ENCODE measurements around the gene ABCB7.
"Not testable (repeated sequence)": the region's sequence is repeated elsewhere in the genome, so short reads cannot be mapped to it uniquely, and the experiment has no call there.

Gene ABCB7

DNA sequence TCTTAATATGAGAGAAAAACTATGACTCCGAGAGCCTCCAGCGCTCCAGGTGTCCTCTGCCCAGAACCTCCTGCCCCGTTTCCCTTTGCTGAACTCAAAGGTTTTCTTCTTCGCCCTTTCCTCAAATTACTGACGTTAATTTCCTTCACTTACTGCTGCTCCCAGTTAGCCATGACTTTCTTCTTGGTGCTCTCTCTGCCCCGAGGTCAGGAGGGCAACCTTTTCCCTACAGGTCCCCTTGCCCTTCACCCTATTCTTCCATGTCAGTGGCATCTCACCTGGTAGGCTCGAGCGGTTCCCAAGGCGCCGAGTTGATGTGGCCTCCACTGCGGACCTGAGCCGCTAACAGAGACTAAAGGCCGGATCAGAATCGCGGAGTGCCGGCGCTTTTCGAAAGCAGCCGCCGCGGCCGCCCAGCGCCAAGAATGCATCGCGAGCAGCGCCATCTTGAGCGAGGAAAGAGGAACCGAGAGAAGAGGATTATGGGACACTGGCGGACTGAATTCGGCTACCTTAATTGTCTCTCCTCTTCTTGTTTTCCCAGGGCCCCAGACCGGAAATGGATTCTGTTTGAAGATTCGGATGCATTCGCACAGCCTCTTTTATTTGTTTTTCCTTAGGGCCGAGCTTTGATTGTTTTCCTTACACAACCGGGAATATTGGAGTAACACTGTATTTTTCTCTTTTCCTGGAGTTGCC is at the start of gene ABCB7:
Gene ABCB7 (minus strand): TSS at position 457 of the 699 bp plus-strand sequence. CDS start 11 bp downstream, at position 446.
- peak; percentile 85 for DNase-seq

DNA sequence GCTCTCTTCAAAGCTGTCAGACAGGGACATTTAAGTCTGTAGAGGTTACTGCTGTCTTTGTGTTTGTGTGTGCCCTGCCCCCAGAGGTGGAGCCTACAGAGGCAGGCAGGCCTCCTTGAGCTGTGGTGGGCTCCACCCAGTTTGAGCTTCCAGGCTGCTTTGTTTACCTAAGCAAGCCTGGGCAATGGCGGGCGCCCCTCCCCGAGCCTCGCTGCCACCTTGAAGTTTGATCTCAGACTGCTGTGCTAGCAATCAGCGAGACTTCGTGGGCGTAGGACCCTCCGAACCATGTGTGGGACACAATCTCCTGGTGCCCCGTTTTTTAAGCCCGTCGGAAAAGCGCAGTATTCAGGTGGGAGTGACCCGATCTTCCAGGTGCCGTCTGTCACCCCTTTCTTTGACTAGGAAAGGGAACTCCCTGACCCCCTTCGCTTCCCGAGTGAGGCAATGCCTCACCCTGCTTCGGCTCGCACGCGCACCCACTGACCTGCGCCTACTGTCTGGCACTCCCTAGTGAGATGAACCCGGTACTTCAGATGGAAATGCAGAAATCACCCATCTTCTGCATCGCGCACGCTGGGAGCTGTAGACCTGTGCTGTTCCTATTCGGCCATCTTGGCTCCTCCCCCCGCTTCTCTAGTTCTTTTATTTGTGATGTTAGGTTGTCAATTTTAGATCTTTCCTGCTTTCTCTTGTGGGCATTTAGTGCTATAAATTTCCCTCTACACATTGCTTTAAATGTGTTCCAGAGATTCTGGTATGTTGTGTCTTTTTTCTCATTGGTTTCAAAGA is 32.5 kb upstream of the ABCB7 start:
- DNase-seq: not testable (repeated sequence)

DNA sequence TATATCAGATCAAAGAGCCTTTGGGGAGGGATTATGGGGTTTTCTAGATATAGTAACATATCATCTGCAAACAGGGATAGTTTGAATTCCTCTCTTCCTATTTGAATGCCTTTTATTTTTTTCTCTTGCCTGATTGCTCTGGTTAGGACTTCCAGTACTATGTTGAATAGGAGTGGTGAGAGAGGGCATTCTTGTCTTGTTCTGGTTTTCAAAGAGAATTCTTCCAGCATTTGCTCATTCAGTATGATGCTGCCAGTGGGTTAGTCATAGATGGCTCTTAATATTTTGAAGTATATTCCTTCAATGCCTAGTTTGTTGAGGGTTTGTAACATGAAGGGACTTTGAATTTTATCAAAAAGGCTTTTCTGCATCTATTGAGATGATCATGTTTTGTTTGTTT is 25.6 kb upstream of the ABCB7 start:
- DNase-seq: no peak

DNA sequence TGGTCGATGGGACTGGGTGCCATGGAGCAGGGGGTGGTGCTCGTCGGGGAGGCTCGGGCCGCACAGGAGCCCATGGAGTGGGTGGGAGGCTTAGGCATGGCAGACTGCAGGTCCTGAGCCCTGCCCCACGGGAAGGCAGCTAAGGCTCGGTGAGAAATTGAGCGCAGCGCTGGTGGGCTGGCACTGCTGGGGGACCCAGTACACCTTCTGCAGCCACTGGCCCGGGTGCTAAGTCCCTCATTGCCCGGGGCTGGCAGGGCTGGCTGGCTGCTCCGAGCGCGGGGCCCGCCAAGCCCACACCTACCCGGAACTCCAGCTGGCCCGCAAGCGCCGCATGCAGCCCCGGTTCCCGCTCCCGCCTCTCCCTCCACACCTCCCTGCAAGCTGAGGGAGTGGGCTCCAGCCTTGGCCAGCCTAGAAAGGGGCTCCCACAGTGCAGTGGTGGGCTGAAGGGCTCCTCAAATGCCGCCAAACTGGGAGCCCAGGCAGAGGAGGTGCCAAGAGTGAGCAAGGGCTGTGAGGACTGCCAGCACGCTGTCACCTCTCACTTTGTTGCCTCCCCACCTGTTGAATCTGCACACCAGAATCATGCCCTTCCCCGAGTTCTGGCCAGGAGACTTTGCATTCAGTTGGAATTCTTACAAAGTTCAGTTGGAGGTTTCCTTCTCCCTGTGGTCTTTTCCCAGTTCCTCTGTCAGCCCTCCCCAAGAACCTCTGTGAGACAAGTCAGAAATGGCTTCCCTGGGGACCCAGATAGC is 23.6 kb upstream of the ABCB7 start:
- not testable (repeated sequence) for DNase-seq

DNA sequence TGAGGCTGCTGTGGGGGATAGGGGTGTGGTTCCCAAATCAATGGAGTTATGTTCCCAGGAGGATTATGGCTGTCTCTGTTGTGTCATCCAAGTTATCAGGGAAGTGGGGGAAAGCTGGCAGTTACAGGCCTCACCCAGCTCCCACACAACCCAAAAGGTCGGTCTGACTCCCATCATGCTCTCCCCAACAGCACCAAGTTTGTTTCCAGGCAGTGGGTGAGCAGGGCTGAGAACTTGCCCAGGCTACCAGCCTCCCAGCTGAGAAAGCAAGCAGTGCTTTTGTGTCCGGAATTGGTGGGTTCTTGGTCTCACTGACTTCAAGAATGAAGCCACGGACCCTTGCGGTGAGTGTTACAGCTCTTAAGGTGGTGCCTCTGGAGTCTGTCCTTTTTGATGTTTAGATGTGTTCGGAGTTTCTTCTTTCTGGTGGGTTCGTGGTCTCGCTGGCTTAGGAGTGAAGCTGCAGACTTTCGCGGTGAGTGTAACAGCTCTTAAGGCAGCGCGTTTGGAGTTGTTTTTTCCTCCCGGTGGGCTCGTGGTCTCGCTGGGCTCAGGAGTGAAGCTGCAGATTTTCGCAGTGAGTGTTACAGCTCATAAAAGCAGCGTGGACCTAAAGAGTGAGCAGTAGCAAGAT is 16.3 kb upstream of the ABCB7 start:
- not testable (repeated sequence) for DNase-seq

DNA sequence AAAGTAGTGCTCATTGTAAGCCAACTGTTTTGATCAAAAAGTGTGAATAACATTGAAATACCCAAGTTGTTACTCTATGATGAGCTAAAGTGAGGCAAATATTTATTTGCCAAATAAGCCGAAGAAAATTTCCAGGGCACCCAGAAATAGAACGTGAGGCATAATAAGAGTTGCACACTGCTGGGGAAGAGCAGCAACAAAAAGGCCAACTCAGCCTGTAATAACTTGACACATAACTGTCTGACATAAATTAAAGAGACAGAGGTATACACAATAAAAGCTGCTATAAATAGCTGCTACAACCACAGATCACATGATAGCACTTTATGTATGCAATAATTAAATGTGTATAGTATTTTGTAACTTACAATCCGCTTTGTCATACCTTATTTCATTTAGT is 2.0 kb upstream of the ABCB7 start:
- no peak for DNase-seq

DNA sequence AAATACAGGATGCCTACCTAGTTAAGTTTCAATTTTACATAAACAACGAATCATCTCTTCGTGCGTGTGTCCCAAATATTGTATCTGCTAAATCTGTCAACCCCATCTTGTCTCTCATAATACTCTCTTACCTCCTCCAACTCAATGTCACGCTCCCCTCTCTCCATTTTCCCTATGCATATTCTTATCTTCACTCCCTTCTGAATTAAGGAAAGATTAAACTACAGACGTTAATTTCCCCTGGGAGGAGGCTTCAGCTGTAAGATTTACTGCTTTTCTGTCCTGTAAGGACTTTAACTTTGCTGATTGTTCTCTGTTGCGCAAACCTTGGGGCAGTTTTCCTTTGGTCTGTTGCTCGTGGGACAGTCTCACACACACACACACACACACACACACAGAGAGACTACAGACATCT is 455 bp upstream of the ABCB7 start:
- peak; percentile 34 for DNase-seq

DNA sequence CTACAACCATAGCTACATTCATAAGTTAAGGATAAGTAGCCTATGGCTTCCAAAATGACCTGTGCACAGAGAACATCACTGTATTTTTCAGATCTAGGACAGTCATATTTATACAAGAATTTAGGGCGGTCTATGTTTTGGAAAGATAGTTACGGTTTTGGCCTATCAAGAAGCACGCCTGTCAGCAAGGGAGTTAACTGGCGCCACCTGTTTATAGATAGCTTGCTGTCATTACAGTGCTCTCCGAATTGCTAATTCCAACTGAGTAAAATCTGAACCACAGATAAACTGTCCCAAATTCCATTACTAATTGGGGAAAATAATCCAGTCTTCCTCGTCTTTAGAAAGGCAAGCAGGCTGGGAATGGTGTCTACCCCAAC is 646 bp downstream of the ABCB7 start:
- DNase-seq: peak; percentile 79

DNA sequence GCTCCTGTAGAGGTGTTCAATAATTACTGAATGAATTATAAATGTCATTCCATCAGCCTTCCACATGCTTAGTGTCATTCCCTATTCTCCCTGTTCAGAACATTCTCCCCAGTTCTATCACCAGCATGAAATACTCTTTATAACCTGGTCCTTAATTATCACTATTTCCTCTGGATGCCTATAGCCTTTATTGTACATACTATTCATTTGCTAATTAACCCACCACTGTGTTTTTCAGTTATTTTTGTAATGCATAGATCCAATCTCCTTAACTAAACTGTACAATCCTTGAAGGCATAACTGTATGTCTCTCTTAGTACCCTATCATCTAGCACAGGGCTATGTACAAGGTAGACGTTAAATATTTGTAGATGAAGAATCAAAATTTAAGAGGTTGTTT is 1.2 kb downstream of the ABCB7 start:
- DNase-seq: no peak

DNA sequence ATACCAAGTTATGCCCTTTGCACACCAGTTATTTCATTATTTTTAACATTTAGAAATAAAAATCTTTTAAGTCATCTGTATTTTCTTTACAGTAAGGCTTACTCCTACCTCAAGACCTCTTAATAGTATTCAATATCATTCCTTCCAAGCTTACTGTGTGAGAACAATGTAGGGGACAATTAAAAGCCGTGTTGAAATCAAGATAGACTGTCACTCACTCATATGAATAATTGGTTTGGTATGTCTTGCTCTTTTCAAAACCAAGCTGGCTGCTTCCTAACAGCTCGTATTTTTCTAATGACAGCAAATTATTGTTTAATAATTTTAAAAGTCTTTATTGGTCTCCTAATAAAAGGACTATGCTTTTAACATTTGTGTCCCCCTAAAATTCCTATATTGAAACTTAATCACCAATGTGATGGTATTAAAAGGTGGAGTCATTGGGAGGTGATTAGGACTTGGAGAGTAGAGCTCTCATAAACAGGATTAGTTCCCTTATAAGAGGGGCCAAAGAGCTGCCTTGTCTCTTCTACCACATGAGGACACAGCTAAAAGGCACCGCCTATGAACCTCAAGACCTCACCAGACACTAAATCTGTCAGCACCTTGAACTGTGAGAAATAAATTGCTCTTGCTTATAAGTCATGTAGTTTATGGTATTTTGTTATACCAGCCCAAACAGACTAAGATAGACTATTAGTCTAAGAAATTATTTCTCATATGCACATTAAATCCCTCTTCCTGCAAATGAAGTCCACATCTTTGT is 4.1 kb downstream of the ABCB7 start:
- peak; percentile 6 for DNase-seq

DNA sequence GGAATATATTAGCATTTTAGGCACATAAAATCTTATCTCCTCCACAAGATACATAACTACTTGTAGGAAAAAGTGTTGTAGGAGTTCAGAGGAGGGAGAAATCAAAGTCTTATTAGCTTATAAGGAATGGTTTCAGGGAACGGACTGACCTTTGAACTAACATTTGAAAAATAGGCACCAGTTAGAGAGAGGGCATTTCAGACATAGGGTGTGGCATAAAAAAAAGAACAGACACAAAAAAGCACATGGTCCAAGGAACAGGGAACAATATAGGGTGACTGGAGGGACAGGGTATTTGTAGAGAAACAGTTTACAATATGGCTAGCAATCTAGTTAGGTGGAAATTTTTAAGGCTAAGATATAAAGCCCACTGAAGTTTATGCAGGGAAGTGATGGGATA is 6.4 kb downstream of the ABCB7 start:
- no peak for DNase-seq

DNA sequence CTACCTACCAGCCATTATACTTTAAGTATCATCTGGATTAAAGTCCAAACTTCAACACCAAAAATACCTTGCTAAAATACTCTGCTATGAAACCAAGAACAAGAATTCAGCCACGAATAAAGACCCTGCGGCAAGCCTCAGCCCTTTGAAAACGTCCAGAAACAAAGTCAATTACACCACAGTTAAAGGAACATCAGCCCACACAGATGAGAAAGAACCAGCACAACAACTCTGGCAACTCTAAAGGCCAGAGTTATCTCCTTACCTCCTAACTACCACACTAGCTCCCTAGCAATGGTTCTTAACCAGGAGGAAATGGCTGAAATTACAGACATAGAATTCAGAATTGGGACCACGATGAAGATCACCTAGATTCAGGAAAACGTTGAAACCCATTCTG is 23.4 kb downstream of the ABCB7 start:
- no peak for DNase-seq

DNA sequence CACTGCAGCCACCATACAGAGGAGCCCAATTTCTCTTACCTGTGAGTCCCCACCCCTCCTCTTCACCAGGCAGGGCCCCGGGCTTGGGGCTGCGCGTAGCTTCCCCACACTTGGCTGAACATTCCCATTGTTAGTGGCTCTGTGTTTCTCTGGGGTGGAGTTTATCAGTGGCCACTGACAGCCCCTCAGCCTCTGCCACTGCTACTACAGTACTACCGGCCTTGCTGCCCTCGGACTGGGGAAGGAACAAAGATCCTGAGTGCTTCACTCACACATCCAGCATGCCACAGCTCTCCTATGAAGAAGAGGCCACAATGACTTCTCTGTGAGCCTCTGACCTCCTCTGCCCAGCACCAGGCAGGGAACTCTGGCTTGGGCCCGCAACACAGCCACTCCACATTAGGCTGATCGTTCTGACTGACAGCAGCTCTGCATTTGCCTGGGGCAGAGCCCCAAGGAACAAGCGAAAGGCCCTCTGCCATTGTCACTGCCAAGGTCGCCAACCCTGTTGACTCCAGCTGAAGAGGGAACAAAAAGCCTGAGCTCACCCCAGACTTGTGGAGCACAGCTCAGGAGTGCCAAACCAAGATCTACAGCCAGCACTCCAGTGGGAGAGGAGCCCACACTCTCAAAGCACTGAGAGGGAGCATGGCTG is 24.0 kb downstream of the ABCB7 start:
- no peak for DNase-seq

DNA sequence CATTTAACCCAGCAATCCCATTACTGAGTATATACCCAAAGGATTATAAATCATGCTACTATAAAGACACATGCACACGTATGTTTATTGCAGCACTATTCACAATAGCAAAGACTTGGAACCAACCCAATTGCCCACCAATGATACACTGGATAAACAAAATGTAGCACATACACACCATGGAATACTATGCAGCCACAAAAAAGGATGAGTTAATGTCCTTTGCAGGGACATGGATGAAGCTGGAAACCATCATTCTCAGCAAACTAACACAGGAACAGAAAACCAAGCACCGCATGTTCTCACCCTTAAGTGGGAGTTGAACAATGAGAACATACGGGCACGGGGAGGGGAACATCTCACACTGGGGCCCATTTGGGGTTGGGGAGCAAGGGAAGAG is 27.0 kb downstream of the ABCB7 start:
- not testable (repeated sequence) for DNase-seq

DNA sequence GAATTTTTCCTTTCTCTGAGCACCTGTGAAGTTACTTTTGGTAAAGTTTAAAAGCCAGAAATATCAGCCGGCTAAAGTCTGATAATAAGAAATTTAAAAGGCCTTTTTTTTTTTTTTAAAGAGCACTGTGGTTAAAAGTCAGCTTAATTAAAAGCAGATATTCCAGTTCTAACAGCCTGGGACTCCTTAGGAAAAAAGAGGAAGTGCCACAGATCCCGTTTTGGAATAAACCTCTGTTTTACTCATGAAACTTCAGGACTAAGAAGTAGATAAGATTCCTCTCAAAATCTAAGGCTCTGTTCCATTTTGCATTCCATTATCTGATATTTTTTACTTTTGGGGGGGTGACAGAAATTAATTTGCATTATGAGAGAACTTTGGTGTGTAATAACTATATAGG is 37.8 kb downstream of the ABCB7 start:
- DNase-seq: no peak

DNA sequence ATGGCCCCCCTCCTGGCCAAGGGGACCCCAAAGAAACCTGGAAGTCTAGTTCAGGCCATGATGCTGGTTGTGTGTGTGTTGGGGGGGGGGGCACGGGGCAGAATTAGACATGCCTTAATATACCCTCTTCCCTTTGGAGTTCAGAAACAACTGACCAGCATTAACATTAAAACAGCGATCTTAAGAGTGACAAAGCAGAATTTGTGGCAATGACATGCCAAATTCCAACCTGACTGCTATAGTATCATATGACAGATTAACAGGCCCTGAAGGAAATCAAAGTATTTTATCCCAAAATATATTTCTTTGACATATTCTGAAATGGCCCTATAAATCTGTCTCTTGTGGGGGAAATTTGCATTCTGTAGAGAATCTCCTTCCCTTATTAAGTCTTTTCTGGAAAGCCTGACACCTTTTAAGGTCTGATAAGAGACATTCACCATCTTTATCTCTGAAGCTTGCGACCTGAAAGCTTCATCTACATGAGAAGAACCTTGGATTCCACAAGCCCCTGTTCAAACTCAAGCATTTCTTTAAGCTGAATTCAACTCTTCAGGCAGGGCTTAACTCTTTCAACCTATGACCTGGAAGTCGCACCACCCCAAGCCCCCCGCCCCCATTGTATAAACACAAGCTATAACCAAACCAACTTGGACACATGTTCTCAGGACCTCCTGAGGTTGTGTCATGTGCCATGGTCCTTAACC is 40.2 kb downstream of the ABCB7 start:
- no peak for DNase-seq

DNA sequence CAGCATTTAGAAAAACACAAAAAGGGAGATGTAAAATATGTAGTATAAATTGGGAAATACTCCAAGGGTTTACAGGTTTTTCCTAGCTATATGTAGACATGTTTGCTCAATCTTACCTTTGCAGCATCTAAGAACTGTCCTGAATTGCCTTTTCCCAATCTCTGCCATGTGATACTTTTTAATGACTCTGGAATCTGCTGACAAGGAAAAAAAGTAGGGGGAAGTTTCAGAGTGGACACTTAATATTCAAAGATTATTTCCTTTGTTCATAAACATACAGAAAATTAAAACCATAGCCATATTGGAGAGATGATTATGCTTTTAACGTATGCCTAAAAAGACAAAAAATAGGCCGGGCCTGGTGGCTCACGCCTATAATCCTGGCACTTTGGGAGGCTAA is 41.4 kb downstream of the ABCB7 start:
- no peak for DNase-seq

DNA sequence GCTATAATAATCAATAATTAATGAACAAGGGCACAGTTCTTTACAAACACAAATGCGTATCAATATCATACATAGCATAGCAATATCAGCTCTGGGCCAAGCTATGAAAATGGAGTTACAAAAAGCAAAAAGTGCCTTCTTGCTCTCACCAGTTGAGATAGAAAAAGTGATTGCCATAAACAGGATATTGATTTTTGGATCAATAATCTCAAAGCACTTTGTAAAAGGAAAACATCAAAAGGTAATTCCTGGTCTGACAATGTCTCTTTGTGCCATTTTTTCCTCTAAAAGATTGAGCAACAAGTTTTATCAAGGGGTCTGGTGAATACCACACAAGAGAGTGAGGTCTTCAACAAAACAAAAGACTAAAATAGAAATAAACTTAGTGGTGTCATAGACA is 42.4 kb downstream of the ABCB7 start:
- no peak for DNase-seq

DNA sequence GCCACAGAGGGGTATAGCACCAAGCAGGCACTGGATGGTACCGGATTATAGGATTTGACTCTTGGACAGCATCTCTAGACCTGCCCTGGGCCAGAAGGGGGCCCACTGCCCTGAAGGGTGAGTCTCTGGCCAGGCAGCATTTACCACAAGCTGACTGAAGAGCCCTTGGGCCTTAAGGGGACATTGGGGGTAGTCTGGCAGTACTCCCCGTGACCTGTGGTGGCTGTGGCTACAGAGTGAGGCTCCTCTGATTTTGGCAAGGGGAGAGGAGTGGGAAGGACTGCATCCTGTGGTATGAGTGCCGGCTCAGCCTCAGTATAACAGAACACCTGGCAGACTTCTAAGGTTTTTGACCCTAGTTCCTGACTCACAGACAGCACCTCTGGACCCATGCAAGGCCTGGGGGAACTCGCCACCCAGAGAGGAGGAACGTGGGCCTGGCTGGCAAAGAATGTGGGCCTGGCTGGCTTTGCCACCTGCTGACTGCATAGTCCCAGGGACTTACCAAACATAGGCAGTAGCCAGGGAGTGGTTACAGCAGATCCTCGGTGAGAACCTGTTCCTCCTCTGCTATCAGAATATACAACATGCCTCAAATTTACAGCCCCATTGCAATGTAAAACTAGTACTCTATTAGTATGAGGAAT is 48.1 kb downstream of the ABCB7 start:
- DNase-seq: no peak

DNA sequence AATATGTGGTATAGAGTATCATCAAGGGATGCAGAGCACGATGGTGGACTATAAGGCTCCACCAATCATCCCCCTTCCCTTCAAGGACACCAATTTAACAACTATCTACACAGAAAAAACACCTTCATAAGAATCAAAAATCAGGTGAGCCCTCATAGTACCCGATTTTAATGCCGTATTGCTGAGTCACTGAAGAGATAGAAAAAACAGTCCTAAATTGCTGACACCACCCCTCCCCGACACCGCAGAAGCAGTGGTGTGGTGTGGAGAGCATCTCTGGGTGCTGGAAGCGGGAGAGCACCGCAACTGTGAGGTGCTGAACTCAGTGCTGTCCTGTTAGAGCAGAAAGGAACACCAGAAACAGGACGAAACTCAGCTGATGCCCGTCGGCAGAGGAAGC is 49.3 kb downstream of the ABCB7 start:
- no peak for DNase-seq

DNA sequence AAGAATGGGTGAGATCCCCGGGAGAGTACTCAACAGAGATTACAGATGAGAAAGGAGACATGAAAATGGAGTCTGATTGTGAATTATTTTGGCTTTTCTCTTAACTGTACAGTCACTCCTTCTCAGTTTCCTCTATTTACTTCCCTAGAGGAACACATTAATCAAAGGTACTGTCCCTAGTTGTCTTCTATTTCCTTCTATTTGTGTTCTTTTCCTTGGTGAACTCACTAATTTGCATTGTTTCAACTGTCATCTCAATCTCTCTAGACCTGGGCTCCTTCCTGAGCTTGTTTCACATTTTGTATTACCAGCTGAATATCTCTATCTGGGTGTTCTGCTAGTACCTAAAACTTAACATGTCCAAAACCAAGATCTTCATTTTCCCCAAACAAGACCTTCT is 59.8 kb downstream of the ABCB7 start:
- no peak for DNase-seq

Measured in hematopoietic multipotent progenitor cell treated with erythropoietin and hydrocortisone succinate and interleukin-3 and kit ligand, for 8 days (in vitro differentiated cells).